ENCODE results near the gene VPS37C.

DNA sequence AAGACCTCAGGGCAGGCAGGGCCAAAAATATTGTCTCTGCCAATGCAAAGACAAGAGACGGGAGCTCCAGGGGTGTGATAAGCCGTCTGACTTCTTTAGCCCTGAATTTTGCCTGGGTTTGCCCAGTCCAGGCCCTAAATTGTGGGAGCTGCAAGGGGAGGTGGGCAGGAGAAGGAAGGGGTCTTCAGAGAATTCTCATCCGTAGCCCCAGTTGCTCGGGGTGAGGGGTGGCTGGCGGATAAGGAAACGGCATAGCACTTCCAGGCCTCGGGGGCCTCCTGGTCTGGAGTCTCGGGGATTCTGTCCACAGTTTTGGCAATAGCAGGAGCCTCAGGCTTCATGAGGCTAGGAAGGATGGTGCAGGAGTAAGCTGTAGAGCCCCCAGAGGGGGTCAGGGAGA lies 51.6 kb downstream of the VPS37C start:
- TF ChIP-seq, protein P1, sequence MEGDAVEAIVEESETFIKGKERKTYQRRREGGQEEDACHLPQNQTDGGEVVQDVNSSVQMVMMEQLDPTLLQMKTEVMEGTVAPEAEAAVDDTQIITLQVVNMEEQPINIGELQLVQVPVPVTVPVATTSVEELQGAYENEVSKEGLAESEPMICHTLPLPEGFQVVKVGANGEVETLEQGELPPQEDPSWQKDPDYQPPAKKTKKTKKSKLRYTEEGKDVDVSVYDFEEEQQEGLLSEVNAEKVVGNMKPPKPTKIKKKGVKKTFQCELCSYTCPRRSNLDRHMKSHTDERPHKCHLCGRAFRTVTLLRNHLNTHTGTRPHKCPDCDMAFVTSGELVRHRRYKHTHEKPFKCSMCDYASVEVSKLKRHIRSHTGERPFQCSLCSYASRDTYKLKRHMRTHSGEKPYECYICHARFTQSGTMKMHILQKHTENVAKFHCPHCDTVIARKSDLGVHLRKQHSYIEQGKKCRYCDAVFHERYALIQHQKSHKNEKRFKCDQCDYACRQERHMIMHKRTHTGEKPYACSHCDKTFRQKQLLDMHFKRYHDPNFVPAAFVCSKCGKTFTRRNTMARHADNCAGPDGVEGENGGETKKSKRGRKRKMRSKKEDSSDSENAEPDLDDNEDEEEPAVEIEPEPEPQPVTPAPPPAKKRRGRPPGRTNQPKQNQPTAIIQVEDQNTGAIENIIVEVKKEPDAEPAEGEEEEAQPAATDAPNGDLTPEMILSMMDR (IDR thresholded peaks at IDR 0.05; ENCODE audit: low read length): no peak
- TF ChIP-seq EZH2phosphoT487 (IDR thresholded peaks at IDR 0.05; ENCODE audit: low read length): no peak
- no peak for TF ChIP-seq EZH2 (optimal IDR thresholded peaks at IDR 0.05; ENCODE audit: low read depth, low read length)
